ENCODE results near the gene ARHGAP22.

DNA sequence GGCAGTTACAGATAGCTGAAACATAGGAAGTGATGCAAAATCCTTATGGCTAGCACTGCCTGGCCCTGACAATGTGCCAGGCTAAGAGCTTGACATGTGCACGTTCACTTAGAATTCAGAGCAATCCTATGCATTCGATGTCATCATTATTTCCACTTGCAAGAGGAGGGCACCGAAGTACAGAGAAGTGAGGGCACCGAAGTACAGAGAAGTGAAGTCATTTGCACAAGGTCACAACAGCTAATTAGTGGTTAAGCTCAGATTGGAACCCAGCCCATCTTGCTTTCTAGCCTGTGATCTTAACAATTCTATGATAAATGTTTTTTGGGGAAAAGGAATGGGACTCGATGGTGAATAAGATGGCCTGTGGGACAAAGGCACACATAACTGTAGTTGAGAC lies 73.4 kb downstream of the ARHGAP22 start:
- TF ChIP-seq, protein P1, sequence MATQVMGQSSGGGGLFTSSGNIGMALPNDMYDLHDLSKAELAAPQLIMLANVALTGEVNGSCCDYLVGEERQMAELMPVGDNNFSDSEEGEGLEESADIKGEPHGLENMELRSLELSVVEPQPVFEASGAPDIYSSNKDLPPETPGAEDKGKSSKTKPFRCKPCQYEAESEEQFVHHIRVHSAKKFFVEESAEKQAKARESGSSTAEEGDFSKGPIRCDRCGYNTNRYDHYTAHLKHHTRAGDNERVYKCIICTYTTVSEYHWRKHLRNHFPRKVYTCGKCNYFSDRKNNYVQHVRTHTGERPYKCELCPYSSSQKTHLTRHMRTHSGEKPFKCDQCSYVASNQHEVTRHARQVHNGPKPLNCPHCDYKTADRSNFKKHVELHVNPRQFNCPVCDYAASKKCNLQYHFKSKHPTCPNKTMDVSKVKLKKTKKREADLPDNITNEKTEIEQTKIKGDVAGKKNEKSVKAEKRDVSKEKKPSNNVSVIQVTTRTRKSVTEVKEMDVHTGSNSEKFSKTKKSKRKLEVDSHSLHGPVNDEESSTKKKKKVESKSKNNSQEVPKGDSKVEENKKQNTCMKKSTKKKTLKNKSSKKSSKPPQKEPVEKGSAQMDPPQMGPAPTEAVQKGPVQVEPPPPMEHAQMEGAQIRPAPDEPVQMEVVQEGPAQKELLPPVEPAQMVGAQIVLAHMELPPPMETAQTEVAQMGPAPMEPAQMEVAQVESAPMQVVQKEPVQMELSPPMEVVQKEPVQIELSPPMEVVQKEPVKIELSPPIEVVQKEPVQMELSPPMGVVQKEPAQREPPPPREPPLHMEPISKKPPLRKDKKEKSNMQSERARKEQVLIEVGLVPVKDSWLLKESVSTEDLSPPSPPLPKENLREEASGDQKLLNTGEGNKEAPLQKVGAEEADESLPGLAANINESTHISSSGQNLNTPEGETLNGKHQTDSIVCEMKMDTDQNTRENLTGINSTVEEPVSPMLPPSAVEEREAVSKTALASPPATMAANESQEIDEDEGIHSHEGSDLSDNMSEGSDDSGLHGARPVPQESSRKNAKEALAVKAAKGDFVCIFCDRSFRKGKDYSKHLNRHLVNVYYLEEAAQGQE (IDR thresholded peaks at IDR 0.05; ENCODE audit: insufficient read depth in 1 of 2, low read depth in 2 of 2, low read length in 2 of 2): no peak
- no peak for TF ChIP-seq POLR2AphosphoS5 (IDR thresholded peaks at IDR 0.05; ENCODE audit: low read depth, low read length)
- no peak for TF ChIP-seq TAF1 (IDR thresholded peaks at IDR 0.05; ENCODE audit: borderline replicate concordance, insufficient read depth, low read length)
- no peak for TF ChIP-seq FOXP2 (optimal IDR thresholded peaks at IDR 0.05; ENCODE audit: borderline replicate concordance, extremely low read depth, extremely low read length, insufficient read depth)
- TF ChIP-seq SIN3A (IDR thresholded peaks at IDR 0.05; ENCODE audit: borderline replicate concordance, insufficient read depth, low read length): no peak

Data from PFSK-1 (cell line).